ENCODE data around the gene SHISAL2A. TPM values are rescaled to one million over a fixed set of nuclear protein-coding genes. Genes with fewer than 3 reads are reported as not detected.

SHISAL2A gene
- total RNA-seq, 2 donors from 2014 or later: 0.22 TPM; not detected in 1

DNA sequence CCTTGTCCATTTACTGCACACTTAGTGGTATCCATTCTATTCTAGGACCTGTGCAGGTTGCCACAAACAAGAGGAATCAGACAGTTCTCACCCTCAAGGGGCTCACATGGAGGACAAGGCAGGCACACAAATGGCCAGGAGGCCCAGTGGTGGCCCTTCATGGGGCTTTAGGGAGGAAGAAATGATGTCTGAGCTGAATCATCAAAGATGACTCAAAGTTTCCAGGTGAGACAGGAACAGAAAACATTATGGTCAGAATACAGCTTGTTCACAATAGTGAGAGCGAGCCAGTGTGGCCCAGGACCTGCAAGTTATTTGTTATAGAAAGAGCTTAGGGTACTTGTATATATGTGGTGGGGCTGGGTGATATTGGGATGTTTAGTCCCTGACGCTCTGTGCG is 26.4 kb downstream of the SHISAL2A start:
- no peaks in the 10 kb centered on the region for H3K27me3 ChIP-seq
- H3K9ac ChIP-seq (ENCODE audit: low read depth in 2 of 2, low read length in 2 of 2): no peak overlapping the region
- H3K4me3 ChIP-seq: no peak overlapping the region
- no peak overlapping the region for H3K27ac ChIP-seq
- H3K36me3 ChIP-seq: no peaks in the 10 kb centered on the region
- intact Hi-C loops (cut with DNase I): no loop called here
- H3K4me1 ChIP-seq: no peaks in the 10 kb centered on the region
- TF ChIP-seq, protein P1, sequence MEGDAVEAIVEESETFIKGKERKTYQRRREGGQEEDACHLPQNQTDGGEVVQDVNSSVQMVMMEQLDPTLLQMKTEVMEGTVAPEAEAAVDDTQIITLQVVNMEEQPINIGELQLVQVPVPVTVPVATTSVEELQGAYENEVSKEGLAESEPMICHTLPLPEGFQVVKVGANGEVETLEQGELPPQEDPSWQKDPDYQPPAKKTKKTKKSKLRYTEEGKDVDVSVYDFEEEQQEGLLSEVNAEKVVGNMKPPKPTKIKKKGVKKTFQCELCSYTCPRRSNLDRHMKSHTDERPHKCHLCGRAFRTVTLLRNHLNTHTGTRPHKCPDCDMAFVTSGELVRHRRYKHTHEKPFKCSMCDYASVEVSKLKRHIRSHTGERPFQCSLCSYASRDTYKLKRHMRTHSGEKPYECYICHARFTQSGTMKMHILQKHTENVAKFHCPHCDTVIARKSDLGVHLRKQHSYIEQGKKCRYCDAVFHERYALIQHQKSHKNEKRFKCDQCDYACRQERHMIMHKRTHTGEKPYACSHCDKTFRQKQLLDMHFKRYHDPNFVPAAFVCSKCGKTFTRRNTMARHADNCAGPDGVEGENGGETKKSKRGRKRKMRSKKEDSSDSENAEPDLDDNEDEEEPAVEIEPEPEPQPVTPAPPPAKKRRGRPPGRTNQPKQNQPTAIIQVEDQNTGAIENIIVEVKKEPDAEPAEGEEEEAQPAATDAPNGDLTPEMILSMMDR (IDR thresholded peaks at IDR 0.05): no peak
- H3K9me3 ChIP-seq: no peaks in the 10 kb centered on the region
- no peak for DNase-seq

- no peaks in the 10 kb centered on the region for H3K27me3 ChIP-seq
- no peaks in the 10 kb centered on the region for H3K4me1 ChIP-seq
- H3K4me3 ChIP-seq: no peak overlapping the region
- no peaks in the 10 kb centered on the region for H3K36me3 ChIP-seq
- intact Hi-C loops (cut with DNase I): no loop called here
- TF ChIP-seq, protein P1 (IDR thresholded peaks at IDR 0.05): no peak
- H3K27ac ChIP-seq: no peak overlapping the region
- no peak overlapping the region for H3K9ac ChIP-seq (ENCODE audit: low read depth in 2 of 2, low read length in 2 of 2)
- DNase-seq: no peak
- H3K9me3 ChIP-seq: no peaks in the 10 kb centered on the region
Observed at GRCh38 chr1:52659851-52660596, 27.1 kb downstream of the SHISAL2A start.

DNA sequence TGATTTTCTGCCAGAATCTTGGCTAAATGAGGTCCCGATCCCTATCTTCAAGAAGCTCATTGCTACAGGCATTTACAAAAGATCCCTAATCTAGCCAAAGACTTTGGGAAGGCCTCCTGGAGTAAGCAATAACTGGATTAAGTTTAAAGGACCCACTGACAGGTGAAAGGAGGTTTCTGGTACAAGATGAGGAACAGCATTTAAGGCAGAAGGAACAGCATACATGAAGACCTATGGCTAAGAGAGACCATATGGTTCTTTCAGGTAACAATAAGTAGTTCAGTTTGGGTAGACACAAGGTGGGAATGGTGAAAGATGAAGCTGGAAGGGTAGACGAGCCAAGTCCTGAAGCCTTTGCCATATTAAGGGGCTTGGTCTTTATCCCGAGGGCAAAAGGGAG is 27.8 kb downstream of the SHISAL2A start:
- no peak for DNase-seq
- H3K4me3 ChIP-seq: no peak overlapping the region
- no peaks in the 10 kb centered on the region for H3K4me1 ChIP-seq
- TF ChIP-seq, protein P1 (IDR thresholded peaks at IDR 0.05): no peak
- intact Hi-C loops (cut with DNase I): no loop called here
- H3K27ac ChIP-seq: no peak overlapping the region
- no peaks in the 10 kb centered on the region for H3K27me3 ChIP-seq
- H3K9me3 ChIP-seq: no peaks in the 10 kb centered on the region
- H3K9ac ChIP-seq (ENCODE audit: low read depth in 2 of 2, low read length in 2 of 2): no peak overlapping the region
- no peaks in the 10 kb centered on the region for H3K36me3 ChIP-seq

DNA sequence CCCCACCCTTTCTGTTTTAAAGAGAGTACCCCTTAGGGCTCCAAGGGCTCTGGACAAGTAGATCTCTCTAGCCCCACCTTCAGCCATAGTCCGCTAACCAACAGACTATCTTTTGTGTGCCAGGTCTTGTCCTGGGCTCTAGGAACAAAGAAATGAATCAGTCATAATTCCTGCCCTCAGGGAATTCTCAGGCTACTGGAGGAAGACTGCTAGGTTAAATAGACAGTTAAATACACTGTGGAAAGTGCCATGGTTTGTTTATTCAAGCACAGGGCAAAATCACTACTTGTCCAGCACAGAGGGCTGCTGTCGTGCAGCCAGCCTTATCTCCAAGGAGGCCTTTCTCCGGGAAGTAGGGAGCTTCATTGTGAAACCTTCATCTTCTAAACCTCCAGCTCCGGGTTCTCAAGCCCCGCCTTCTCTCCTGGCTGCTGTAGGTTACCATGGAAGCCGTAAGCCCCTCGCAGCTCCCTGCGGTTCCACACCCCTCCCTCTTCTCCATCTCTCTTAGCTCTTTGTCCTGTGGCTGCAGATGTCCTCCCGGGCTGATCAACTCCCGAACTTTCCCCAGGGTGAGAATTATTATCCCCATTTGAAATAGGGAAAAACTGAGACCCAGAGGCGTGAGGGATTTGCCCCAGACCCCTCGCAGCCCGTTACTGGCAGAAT is 29.8 kb downstream of the SHISAL2A start:
- no peak for DNase-seq
- Histone ChIP-seq H3K9ac (ENCODE audit: low read depth in 2 of 2, low read length in 2 of 2) (no peak overlapping the region), H3K4me3 (no peak overlapping the region), H3K27ac (no peak overlapping the region), H3K27me3 (no peaks in the 10 kb centered on the region), H3K4me1 (no peaks in the 10 kb centered on the region), H3K36me3 (no peaks in the 10 kb centered on the region), H3K9me3 (no peaks in the 10 kb centered on the region)
- intact Hi-C loops (cut with DNase I): no loop called here
- TF ChIP-seq, protein P1 (IDR thresholded peaks at IDR 0.05): no peak

GRCh38 chr1:52663716-52664115 is 30.7 kb downstream of the SHISAL2A start:
- H3K36me3 ChIP-seq: no peaks in the 10 kb centered on the region
- H3K9me3 ChIP-seq: no peaks in the 10 kb centered on the region
- H3K4me3 ChIP-seq: no peak overlapping the region
- DNase-seq: no peak
- intact Hi-C loops (cut with DNase I): no loop called here
- TF ChIP-seq, protein P1 (IDR thresholded peaks at IDR 0.05): no peak
- no peak overlapping the region for H3K9ac ChIP-seq (ENCODE audit: low read depth in 2 of 2, low read length in 2 of 2)
- no peaks in the 10 kb centered on the region for H3K27me3 ChIP-seq
- H3K4me1 ChIP-seq: no peaks in the 10 kb centered on the region
- no peak overlapping the region for H3K27ac ChIP-seq

All from colonic mucosa (tissue), 4 donors.